Activated gamma-delta T cell treated with Interleukin-2 at 50 U/mL for 16 hours (primary cell): Measurements from ENCODE around the gene GIMAP6.
"Not testable (repeated sequence)": the region's sequence is repeated elsewhere in the genome, so short reads cannot be mapped to it uniquely, and the experiment has no call there.

ENCODE experiments used
- DNase-seq: peaks from one replicate; pipeline ENCODE4 v3.0.0-alpha.2; 2020

Gene GIMAP6

GRCh38 chr7:150642926-150643325 is 10.7 kb upstream of the GIMAP6 start:
- no peak for DNase-seq

- DNase-seq: no peak
These were observed 9.7 kb upstream of the GIMAP6 start for GRCh38 chr7:150641854-150642253.

GRCh38 chr7:150633926-150634325 is 1.7 kb upstream of the GIMAP6 start:
- no peak for DNase-seq

- DNase-seq: peak; percentile 63
These were observed 930 bp downstream of the GIMAP6 start for GRCh38 chr7:150631084-150631826.

GRCh38 chr7:150629347-150629746 is 2.8 kb downstream of the GIMAP6 start:
- no peak for DNase-seq

GRCh38 chr7:150627959-150628358 is 4.2 kb downstream of the GIMAP6 start:
- DNase-seq: no peak

- DNase-seq: no peak
These were observed 5.5 kb downstream of the GIMAP6 start for GRCh38 chr7:150626696-150627095.

GRCh38 chr7:150621376-150621775 is 10.8 kb downstream of the GIMAP6 start:
- DNase-seq: no peak

- no peak for DNase-seq
These were observed 11.4 kb downstream of the GIMAP6 start for GRCh38 chr7:150620617-150621371.

- no peak for DNase-seq
These were observed 12.1 kb downstream of the GIMAP6 start for GRCh38 chr7:150620061-150620460.

- DNase-seq: not testable (repeated sequence)
These were observed 16.9 kb downstream of the GIMAP6 start for GRCh38 chr7:150615221-150615755.

- DNase-seq: not testable (repeated sequence)
These were observed 17.8 kb downstream of the GIMAP6 start for GRCh38 chr7:150614426-150614825.

GRCh38 chr7:150613880-150614279 is 18.3 kb downstream of the GIMAP6 start:
- no peak for DNase-seq

- no peak for DNase-seq
These were observed 19.3 kb downstream of the GIMAP6 start for GRCh38 chr7:150612925-150613324.

- DNase-seq: no peak
These were observed 22.0 kb downstream of the GIMAP6 start for GRCh38 chr7:150610233-150610632.

- not testable (repeated sequence) for DNase-seq
These were observed 28.6 kb downstream of the GIMAP6 start for GRCh38 chr7:150603600-150603999.

GRCh38 chr7:150595361-150595760 is 36.8 kb downstream of the GIMAP6 start:
- DNase-seq: no peak

GRCh38 chr7:150594805-150595204 is 37.4 kb downstream of the GIMAP6 start:
- no peak for DNase-seq

GRCh38 chr7:150587551-150587950 is 44.6 kb downstream of the GIMAP6 start:
- DNase-seq: no peak

GRCh38 chr7:150586785-150587152 is 45.4 kb downstream of the GIMAP6 start:
- no peak for DNase-seq

GRCh38 chr7:150586068-150586784 is 46.0 kb downstream of the GIMAP6 start:
- DNase-seq: no peak

- no peak for DNase-seq
These were observed 47.0 kb downstream of the GIMAP6 start for GRCh38 chr7:150585199-150585598.

GRCh38 chr7:150580638-150581394 is 51.4 kb downstream of the GIMAP6 start:
- DNase-seq: no peak
